Fibroblast of villous mesenchyme (primary cell): ENCODE data around the gene TGM1. TPM values are rescaled to one million over a fixed set of nuclear protein-coding genes. Genes with fewer than 3 reads are reported as not detected.
A peak's percentile ranks its signal among the peaks of the same experiment; 100 is the strongest.

Experiments used
- DNase-seq: peaks from one replicate; pipeline ENCODE4 v3.0.0-alpha.2; 2010; ENCODE audit warnings: low read depth
- H3K4me3 ChIP-seq: 2 replicates; pipeline ENCODE4 v1.5.1; 2011; ENCODE audit warnings: low read depth, mild to moderate bottlenecking, low read length
- CTCF ChIP-seq: IDR thresholded peaks from 2 replicates; pipeline ENCODE4 v1.5.1; 2012; ENCODE audit warnings: low read depth, mild to moderate bottlenecking, low read length; ENCODE audit not compliant: insufficient read depth
- total RNA-seq: library from RNA; depleted of rRNA; stranded (reverse); fragments of >200 nt; gene quantifications from 2 replicates; pipeline ENCODE4 v1.2.3, GENCODE V29; 2012

TGM1 gene
- total RNA-seq, 1 donor, result 2.2 TPM

GRCh38 chr14:24238123-24238522 lies 24.9 kb downstream of the TGM1 start:
- H3K4me3 ChIP-seq, result no peak overlapping the region
- TF ChIP-seq CTCF, result no peak
- DNase-seq, result no peak

GRCh38 chr14:24237463-24237955 lies 25.5 kb downstream of the TGM1 start:
- TF ChIP-seq CTCF, result no peak
- no peak overlapping the region for H3K4me3 ChIP-seq
- DNase-seq, result no peak

- TF ChIP-seq CTCF, result no peak
- no peak for DNase-seq
- no peak overlapping the region for H3K4me3 ChIP-seq
Measured at GRCh38 chr14:24236689-24237462, 26.1 kb downstream of the TGM1 start.

- no peak for DNase-seq
- no peak overlapping the region for H3K4me3 ChIP-seq
- no peak for TF ChIP-seq CTCF
Measured at GRCh38 chr14:24235804-24236688, 26.9 kb downstream of the TGM1 start.

- no peak for TF ChIP-seq CTCF
- no peak overlapping the region for H3K4me3 ChIP-seq
- DNase-seq, result no peak
Measured at GRCh38 chr14:24234095-24235005, 28.6 kb downstream of the TGM1 start.

GRCh38 chr14:24233538-24233866 lies 29.5 kb downstream of the TGM1 start:
- H3K4me3 ChIP-seq, result peak overlapping the region; percentile 93
- DNase-seq, result no peak
- TF ChIP-seq CTCF, result no peak
